Stimulated activated naive CD8-positive, alpha-beta T cell treated with anti-CD3 and anti-CD28 coated beads, Interleukin-15, amount 100 ng/mL, for 72 hours (primary cell): Measurements from ENCODE around the gene EFNA3.

ENCODE experiments used
- ATAC-seq: fragments of 150-1000 bp; cut with Tn5 transposase; 2 replicates; pipeline ENCODE4 v1.10.0; 2021; ENCODE audit warnings: mild to moderate bottlenecking, moderate library complexity
- DNase-seq, 2 donors: peaks; one replicate each; pipeline ENCODE4 v3.0.0; 2021 to 2022
- H3K27ac Mint-ChIP-seq, 2 donors: one replicate each; pipeline ENCODE4 v1.8.0; 2022; ENCODE audit warnings: mild to moderate bottlenecking in 2 of 2, mixed read lengths in 2 of 2, moderate library complexity in 2 of 2
- H3K27me3 Mint-ChIP-seq: one replicate; pipeline ENCODE4 v1.8.0; 2022; ENCODE audit warnings: mixed read lengths
- H3K4me1 Mint-ChIP-seq: one replicate; pipeline ENCODE4 v1.8.0; 2022; ENCODE audit warnings: mild to moderate bottlenecking, mixed read lengths
- H3K4me3 Mint-ChIP-seq, 2 donors: one replicate each; pipeline ENCODE4 v1.8.0; 2022; ENCODE audit warnings: mild to moderate bottlenecking in 2 of 2, mixed read lengths in 2 of 2, moderate library complexity in 1 of 2
- H3K9me3 Mint-ChIP-seq, 2 donors: one replicate each; pipeline ENCODE4 v1.8.0; 2022; ENCODE audit warnings: mixed read lengths in 2 of 2

The EFNA3 gene

DNA sequence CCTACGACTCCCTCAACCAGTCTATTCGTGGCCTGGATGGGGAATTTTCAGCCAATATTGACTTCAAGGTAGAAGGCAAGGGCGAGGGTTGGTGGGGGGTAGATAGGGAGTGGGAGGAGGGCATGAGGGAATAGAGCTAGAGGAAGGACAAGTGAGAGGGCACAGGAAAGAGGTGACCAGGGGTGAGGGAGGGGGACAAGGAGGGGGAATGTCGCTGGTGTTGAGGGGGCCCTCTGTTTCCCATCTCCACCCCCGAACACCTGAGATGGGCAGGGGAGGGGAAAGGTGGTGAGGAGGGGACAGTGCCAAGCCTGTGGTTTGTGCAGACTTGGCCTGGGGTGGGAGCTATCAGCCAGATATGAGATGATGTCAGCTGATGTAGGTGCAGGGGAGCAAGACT, 35.8 kb upstream of the EFNA3 start:
- H3K9me3 Mint-ChIP-seq = no peaks in the 10 kb centered on the region
- DNase-seq = no peak
- no peak overlapping the region for H3K27ac Mint-ChIP-seq
- H3K4me3 Mint-ChIP-seq = no peak overlapping the region
- H3K4me1 Mint-ChIP-seq = peaks cover 15% of the 10 kb centered on the region
- H3K27me3 Mint-ChIP-seq = peaks cover 16% of the 10 kb centered on the region
- no peak for ATAC-seq

DNA sequence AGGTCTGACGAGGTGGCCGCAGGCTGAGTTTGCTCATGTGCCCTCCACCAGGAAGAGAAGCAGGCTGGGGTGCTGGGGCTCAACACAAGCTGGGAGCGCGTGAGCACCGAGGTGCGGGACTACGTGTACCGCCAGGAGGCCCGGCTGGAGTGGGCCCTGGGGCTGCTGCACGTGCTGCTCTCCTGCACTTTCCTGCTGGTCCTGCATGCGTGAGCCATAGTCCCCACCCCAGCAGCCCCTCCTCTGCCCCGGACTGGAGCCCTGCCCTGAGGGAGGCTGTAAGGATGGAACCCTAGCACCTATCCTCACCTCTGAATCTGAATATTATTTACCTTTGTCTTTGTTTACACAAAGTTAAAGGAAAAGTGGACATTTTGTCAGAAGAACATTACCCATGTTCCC, 35.3 kb upstream of the EFNA3 start:
- DNase-seq = no peak

DNA sequence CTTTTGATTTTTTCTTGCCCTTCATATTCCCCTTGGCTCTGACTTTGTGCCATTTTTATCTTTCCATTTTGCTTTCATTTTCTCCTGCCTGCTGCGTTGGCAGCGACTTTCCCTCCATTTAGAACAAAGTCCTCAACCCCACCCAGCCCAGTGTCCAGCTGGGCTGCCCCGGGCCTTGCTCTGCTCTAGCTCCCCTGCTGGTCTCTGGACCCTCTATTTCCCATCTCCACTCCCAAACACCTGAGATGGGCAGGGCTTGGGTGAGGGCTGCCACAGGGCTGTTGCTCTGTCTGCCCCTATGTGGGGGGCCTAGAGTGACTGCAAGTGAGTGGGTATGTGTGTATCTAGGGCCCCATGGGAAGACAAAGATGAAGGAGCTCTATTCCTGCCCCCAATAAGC, 34.8 kb upstream of the EFNA3 start:
- Mint-ChIP-seq H3K27ac (peak overlapping the region in 1 of 2 donors; percentile 2), H3K4me3 (no peak overlapping the region), H3K4me1 (peaks cover 15% of the 10 kb centered on the region), H3K27me3 (peaks cover 6% of the 10 kb centered on the region), H3K9me3 (no peaks in the 10 kb centered on the region)
- no peak for DNase-seq
- ATAC-seq = no peak

More for the DNA sequence above, 35.3 kb upstream of the EFNA3 start:
- Mint-ChIP-seq H3K9me3 (no peaks in the 10 kb centered on the region), H3K27me3 (peaks cover 11% of the 10 kb centered on the region), H3K4me1 (peaks cover 15% of the 10 kb centered on the region), H3K4me3 (no peak overlapping the region), H3K27ac (no peak overlapping the region)
- ATAC-seq = no peak

DNA sequence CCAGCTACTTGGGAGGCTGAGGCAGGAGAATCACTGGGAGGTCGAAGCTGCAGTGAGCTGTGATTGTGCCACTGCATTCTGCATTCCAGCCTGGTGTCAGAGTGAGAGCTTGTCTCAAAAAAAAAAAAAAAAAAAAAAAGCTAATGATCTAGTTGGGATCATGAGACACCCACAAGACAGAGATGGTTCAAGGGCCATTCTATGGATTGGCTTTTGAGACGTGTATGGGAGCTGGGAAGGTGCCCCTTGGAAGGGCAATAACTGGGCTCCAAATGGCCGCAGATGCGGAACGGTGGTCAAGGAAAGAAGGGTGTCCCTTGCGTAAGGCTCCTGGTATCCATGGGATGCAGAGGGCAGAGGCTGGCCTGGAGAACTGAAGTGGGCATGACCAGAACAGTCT, 34.3 kb upstream of the EFNA3 start:
- ATAC-seq = no peak
- Mint-ChIP-seq H3K4me1 (peaks cover 15% of the 10 kb centered on the region), H3K27ac (no peak overlapping the region), H3K4me3 (no peak overlapping the region), H3K27me3 (peaks cover under 1% of the 10 kb centered on the region), H3K9me3 (no peaks in the 10 kb centered on the region)
- DNase-seq = no peak

DNA sequence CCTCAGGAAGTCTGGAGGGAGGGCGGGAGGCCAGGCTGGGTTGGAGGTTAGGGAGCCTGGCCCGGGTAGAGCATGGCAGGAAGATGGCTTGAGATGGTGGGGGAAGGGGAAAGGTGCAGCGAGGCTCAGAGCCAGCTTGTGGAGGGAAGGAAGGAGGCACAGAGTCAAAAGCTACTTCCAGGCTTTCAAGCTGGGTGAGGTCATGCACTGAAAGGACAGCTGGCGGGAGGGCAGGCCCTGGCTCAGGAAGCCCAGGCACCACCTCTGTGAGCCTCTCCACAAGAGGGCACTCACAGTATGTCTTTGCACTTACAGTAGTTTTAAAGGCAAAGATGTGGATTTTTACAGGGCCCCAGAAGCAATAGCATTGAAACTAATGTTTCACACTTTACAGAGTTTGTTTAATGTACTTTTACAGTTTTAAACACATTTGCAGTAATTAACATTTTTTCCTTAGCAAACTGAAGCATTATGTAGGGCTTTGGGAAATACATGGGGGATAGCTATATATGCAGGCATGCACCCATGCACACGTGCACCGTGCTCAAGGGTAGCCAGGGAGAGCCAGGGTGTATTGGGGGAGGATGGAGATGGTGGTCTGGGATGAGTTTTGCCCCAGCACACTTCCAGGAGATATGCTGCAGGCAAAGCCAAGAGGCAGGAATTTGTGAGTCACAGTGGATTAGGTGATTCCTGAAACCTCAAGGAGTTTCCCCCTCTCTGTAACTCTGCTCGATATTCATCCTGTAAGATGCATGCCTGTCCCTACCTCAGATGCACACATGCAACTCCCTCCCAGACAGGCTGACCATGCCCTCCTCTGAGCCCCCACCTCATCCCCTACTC, 33.6 kb upstream of the EFNA3 start:
- Mint-ChIP-seq H3K9me3 (no peaks in the 10 kb centered on the region), H3K4me1 (peaks cover 21% of the 10 kb centered on the region), H3K27ac (no peak overlapping the region), H3K4me3 (no peak overlapping the region), H3K27me3 (no peaks in the 10 kb centered on the region)
- peak in 1 of 2 donors; percentile 64 for DNase-seq
- ATAC-seq = peak; percentile 91

DNA sequence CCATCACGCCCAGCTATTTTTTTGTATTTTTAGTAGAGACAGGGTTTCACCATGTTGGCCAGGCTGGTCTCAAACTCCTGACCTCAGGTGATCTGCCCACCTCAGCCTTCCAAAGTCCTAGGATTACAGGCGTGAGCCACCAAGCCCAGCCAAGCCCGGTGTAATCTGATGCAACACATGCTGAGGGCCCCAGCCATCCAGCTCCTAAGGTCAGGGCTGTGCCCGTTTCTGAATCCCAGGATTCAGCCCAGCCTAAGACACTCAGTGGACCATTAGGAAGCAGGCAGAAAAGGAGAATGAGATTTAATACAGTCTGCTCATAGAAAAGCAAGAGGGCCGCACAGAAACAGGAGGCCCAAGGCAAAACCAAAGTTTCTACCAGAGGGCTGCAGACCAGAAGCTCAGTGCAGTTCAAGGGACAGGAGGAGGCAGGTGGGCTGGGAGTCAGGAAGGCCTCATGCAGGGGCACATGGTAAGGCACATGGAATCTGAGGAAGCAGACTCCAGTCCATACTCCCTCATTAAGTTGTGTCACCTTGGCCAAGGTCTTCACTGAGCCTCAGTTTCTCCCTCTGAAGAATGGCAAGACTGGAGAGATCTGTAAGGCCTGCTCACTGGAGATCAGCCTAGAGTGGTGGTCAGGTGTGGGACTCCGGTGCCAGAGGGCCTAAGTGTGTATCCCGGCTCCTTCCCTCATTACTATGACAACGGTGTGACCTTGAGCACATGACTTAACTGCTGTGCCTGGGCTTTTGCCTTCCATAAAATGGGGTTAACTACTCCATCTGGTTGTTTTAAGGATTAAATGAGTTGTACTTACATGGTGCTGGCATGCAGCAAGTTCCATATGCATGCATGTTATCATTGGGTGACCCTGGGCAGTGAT, 29.9 kb upstream of the EFNA3 start:
- Mint-ChIP-seq H3K4me1 (peaks cover 47% of the 10 kb centered on the region), H3K9me3 (no peaks in the 10 kb centered on the region), H3K27me3 (no peaks in the 10 kb centered on the region), H3K4me3 (no peak overlapping the region), H3K27ac (no peak overlapping the region)
- no peak for DNase-seq
- no peak for ATAC-seq

DNA sequence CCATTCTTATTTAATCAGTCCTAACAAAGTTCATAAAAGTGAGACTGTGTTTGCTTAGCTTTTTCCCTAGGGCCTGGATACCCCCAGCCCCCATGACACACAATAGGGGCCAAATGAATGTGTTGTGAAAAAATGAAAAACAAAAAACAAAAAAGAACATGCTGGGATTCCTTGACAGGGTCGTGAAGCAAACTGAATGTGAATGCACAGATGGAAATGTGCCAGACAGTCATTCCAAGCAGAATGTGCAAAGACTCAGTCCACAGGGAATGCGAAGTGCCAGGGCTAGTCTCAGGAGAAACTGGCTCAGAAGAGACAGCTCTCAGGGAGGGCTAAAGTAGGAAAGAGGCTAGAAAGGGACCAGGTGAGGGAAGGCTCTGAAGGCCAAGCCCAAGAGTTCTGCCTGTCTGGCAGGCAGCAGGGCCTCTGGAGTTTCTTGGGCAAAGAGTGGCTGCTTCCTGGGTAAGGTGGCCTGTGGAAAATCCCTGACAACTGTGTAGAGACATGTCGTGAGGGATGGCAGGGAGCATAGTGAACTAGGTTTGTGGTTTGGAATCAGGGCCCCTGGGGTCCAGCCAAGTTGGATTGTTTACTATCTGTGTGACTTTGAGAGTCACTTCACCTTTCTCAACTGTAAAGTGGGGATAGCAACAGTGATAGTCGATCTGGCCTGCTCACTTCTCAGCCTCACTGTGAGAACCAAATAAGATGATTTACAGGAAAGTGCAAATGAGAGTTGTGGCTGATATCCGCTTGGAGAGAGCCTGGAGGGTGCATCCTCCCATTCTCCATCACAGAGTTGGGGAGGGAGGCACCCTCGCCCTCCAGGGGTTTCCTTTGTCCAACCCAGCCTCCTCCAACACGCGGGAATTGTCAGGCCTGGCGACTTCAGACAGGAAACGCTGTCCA, 28.7 kb upstream of the EFNA3 start:
- ATAC-seq (no peak), DNase-seq (no peak)
- Mint-ChIP-seq H3K9me3 (no peaks in the 10 kb centered on the region), H3K27ac (no peak overlapping the region), H3K27me3 (no peaks in the 10 kb centered on the region), H3K4me3 (peak overlapping the region; percentile 90 to 94), H3K4me1 (peaks cover 41% of the 10 kb centered on the region)

DNA sequence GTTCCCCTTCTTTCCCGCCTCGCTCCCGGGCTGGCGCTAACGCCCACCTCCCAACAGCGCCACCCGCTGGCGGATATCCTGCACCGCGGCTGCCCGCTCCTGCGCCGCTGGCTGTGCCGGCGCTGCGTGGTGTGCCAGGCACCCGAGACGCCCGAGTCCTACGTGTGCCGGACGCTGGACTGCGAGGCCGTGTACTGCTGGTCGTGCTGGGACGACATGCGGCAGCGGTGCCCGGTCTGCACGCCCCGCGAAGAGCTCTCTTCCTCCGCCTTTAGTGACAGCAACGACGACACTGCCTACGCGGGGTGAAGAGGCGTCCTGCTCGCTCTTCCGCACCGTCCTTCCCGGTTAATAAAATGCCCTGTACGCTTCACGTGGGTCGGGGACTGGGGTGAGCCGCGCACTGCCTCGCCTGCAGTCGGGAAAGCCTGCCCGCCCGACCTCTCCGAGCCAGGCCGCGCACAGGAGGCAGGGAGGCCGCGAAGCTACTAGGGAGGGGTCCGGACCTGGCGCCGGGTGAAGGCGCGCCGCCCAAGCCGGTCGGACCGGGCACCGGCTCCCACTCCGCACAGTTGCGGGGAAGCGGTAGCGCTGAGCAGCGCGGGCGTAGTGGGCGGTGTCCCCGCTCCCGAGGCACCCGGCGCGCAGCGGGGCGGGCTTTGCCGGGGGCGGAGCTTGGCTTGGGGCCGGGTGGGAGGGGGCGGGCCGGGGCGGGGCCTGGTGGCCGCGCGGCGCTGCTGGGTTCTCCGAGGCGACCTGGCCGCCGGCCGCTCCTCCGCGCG, 27.9 kb upstream of the EFNA3 start, which contains the start of gene ADAM15:
Gene ADAM15 (plus strand): TSS at position 757 of the 782 bp plus-strand sequence. CDS start 71 bp downstream, outside the sequence.
- Mint-ChIP-seq H3K4me3 (peak within 1 kb of the TSS; percentile 90 to 94), H3K27ac (peak within 1 kb of the TSS; percentile 19 to 52), H3K9me3 (no peaks in the 10 kb centered on the region), H3K4me1 (peaks cover 33% of the 10 kb centered on the region), H3K27me3 (no peaks in the 10 kb centered on the region)
- DNase-seq (peak; percentile 76 to 79), ATAC-seq (peak; percentile 78)

DNA sequence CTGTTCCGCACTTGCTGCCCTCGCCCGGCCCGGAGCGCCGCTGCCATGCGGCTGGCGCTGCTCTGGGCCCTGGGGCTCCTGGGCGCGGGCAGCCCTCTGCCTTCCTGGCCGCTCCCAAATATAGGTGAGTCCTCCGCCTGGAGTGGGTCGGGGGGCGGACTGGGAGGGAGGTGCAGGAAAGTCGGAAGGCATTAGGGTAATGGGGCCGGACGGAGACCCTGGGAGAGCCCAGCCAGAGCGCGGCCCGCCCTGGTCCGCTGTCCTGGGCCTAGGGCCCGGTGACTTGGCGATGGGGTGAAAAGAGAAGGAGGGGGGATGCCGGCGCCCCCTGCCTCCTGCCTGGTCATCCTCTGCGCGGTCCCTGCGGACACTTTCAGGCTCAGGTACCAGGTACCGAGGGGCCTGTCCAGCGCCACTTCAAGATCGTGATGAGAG, 27.3 kb upstream of the EFNA3 start:
- ATAC-seq = peak; percentile 23
- no peak for DNase-seq
- Mint-ChIP-seq H3K9me3 (no peaks in the 10 kb centered on the region), H3K4me3 (peak overlapping the region; percentile 87 to 93), H3K27ac (peak overlapping the region in 1 of 2 donors; percentile 52), H3K27me3 (no peaks in the 10 kb centered on the region), H3K4me1 (peaks cover 32% of the 10 kb centered on the region)

DNA sequence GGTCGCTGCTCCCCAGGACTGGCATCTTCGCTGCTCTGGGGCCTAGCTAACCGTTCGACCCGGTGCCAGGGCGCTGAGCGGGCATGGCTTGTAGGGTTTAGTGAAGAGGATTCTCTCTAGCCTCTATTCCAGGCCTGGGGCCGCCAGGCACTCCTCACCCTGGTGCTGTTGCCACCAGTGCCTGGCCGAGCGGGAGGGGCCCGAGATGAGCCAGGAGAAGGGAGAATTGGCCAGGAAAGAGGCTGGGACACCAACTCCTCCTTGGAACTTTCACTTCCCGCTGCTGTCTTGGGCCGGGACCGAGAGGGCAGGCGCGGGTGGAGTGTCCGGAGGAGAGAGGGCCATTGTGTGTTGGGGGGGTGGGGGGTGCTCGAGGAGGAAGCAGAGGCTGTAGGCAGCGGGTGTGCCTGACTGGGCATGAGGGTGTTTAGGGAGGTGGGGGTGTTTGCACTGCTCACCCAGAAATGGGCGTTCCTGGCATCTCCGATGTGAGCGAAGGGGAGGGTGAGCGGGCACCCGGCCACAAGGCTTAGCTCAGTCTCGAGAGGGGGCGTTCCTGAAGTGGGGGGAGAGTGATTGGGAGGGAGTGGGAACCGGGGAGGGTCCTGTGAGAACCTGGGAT, 26.7 kb upstream of the EFNA3 start:
- Mint-ChIP-seq H3K27me3 (no peaks in the 10 kb centered on the region), H3K27ac (peak overlapping the region in 1 of 2 donors; percentile 52), H3K4me3 (peak overlapping the region; percentile 87 to 93), H3K4me1 (peaks cover 32% of the 10 kb centered on the region), H3K9me3 (no peaks in the 10 kb centered on the region)
- peak; percentile 54 for ATAC-seq
- DNase-seq = peak; percentile 38 to 41

DNA sequence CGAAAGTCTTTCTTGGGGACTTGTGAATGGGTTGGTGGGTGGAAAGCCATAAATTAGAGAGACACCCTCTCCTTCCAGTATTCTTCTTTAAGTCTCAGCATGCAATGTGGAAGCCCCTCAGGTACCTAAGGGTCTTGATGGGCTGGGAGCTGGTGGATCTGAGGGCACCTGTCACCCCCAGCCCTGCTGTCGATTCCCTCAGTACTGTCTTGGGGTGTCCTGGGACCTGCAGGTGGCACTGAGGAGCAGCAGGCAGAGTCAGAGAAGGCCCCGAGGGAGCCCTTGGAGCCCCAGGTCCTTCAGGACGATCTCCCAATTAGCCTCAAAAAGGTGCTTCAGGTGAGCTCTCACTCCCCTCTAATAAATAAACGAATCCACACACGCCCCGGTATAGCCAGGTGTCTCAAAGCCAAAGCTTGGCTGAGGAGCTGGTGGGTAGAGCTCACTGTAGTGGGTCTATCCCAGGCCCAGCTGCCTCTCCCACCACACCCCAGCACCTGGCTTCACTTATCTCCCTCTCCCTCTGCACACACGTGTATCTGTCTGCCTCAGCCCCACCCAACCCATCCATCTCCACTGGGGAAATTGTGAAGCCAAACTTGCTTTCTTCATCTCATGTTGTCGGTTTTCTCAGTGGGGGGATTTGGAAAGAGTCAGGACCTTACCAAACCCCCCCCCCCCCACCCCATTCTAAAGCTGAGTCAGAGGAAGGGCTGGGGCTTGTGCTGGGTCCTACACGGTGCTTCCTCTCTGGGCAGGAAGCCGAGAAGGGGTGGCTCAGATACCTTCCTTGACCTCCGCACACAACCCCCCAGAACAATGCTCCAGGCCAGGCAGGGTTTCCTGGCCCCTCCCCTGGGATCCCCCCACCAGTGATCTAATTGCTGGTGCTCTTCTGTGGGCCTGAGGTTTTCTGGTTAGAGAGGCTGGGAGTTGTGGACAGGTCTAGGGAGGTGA, 25.9 kb upstream of the EFNA3 start:
- H3K4me3 Mint-ChIP-seq = peak overlapping the region; percentile 87 to 93
- H3K27ac Mint-ChIP-seq = peak overlapping the region; percentile 49 to 88
- peak in 1 of 2 donors; percentile 34 for DNase-seq
- H3K4me1 Mint-ChIP-seq = peaks cover 32% of the 10 kb centered on the region
- ATAC-seq = peak; percentile 43
- no peaks in the 10 kb centered on the region for H3K27me3 Mint-ChIP-seq
- H3K9me3 Mint-ChIP-seq = no peaks in the 10 kb centered on the region

DNA sequence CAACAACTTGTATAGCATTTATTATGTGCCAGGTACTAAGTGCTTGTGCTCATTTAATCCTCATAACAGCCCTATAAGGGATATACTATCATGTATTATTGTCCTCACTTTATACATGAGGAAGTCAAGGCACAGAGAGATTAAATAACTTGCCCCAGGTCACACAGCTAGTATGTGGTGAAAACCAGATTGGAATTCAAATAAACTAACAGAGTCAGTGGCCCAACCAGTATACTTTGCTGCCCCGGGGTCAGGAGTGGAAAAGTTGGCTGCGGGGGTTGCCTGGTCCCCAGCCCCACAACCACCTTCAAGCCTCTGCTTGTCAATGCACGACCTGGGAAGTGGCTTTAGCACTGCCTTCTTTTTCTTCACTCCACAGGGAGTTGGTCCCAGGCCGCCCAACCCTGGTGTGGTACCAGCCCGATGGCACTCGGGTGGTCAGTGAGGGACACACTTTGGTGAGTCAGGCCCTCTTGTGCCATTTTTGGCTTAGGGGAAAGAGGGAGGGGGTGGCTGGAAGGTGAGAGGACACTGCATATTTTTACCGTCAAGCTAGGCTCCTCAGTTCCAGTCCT, 25.0 kb upstream of the EFNA3 start:
- ATAC-seq (no peak), DNase-seq (no peak)
- Mint-ChIP-seq H3K27ac (no peak overlapping the region), H3K4me3 (peak overlapping the region in 1 of 2 donors; percentile 87), H3K27me3 (no peaks in the 10 kb centered on the region), H3K9me3 (no peaks in the 10 kb centered on the region), H3K4me1 (peaks cover 32% of the 10 kb centered on the region)

DNA sequence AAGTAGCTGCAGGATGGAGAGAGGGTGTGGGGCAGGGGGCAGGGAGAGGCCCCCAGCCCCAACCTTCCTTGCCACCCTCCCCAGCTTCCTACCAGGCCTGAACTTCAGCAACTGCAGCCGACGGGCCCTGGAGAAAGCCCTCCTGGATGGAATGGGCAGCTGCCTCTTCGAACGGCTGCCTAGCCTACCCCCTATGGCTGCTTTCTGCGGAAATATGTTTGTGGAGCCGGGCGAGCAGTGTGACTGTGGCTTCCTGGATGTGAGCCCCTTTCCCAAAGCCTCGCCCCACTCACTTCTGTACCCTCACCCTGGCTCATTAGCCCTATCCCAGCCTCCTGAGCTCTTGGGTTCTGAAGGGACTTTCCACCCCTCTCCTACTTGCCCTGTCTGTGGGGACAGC, 21.5 kb upstream of the EFNA3 start:
- Mint-ChIP-seq H3K27ac (no peak overlapping the region), H3K27me3 (no peaks in the 10 kb centered on the region), H3K4me1 (peaks cover 25% of the 10 kb centered on the region), H3K9me3 (no peaks in the 10 kb centered on the region), H3K4me3 (no peak overlapping the region)
- ATAC-seq = no peak
- DNase-seq = no peak
